ENCODE results near the gene MGAT3.
A peak's percentile ranks its signal among the peaks of the same experiment; 100 is the strongest.

MGAT3 gene

DNA sequence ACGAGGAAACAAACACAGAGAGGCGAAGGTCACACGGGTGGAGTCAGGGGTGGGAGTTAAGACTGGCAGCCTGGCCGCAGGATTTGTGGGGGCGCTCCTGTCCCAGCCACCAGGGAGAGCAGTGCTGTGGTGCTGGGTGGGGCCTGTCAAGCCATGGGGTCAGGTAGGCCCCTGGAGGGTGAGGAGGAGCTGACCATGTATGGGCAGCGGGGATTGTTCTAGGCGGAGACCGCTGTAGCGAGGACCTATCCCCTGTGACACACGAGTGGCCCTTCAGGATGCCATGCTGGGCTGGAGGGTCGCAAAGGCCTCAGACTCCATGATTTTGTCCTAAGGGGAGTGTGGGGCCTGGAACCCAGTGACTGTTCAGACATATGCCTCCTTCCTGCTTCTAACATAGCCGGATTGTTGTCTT, 77.3 kb downstream of the MGAT3 start:
- no peak for DNase-seq

DNA sequence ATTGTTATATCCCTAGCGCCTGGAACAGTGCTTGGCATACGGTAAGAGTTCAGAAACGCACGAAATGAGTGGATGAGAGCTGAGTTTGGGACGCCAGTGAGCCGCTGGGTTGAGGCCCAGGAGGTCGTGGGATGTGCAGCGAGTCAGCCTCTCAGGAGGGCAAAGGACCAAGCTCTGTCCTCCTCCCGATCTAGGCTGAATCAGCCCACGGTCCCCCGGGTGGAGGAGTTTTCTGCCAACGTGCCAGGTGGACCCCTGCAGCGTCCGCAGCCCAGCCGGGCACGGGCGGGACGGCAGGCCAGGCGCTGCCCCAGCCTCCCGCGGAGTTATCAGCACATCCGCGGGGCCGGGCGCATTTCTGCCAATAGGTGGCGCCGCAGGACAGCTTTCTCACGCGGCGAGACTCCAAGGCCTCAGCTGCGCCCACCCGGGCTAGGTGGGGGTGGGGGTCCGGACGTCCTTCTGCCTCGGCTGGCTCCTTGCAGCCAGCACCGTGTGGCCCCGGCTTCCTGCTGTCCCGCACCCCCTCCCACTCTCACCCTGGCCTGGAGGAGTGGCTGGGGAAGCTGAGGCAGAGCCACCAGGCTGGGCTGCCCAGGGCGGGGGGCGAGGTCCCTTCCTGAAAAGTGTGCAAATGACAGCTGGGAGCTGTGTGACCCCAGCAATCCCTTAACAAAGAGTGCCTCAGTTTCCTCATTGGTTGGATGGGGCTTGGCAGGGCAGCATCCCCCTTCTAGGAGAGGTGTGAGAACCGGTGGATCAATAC, 78.0 kb downstream of the MGAT3 start:
- peak; percentile 90 for DNase-seq

DNA sequence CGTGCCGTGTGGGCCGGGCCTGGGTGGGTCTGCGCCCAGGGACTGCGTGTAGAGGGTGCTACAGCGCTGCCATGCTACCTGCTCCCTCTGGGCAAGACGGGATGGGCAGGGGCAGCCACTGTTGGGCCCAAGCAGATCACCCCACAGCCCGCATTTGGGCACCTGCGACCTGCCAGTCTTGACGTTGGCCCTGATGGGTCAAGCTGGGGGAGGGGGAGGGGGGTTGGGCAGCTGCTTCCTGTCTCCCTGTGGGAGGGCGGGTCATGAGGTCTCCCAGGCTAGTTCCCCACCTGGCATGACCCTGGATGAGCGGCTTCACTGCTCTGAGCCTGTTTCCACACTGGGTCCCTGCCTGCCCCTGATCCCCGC, 78.5 kb downstream of the MGAT3 start:
- DNase-seq, result no peak

DNA sequence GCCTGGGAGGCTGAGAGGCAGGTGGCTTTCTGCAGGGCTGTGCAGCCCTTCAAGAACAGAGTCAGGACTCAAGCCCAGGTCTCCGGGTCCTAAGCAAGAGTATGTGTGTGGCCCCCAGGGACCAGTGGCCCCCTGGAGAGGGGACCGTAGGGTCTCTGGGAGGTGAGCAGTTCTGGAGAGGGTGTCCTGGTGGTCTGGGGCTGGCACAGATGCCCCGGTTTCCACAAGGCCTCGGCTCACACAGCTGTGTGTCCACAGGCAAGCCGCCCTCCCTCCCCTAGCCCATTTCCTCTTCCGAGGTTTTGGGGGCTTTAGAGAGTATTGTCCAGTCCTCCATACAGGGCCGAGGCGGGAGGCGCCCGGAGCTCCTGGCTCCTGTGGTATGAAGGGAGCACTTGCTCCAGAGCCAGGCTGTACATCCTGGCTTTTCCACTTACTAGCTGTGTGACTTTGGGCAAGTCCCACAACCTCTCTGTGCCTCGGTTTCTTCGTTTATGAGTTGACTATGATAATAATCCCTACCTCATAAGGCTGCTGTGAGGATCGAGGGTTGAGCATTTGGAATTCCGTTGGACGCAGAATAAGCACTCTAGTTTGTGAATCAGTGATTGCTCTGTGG, 79.1 kb downstream of the MGAT3 start:
- DNase-seq, result no peak

DNA sequence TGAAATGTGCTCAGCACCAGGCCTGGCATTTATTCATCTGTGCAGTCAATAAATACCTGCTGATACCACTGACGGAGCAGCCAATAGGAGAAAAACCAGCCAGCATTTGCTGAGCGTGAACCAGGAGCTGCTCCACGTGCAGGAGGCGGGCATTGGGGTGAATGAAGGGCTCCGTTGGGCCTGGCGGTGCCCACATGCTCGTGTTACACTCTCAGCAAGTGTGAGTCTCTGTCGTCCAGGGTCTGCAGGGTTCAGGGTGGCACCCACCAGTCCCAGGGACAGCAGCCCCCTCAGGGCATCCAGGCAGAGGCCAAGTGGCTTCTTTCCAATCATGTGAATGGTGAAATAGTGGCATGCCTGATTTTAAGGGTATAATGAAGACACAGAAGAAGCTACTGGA, 79.9 kb downstream of the MGAT3 start:
- no peak for DNase-seq

DNA sequence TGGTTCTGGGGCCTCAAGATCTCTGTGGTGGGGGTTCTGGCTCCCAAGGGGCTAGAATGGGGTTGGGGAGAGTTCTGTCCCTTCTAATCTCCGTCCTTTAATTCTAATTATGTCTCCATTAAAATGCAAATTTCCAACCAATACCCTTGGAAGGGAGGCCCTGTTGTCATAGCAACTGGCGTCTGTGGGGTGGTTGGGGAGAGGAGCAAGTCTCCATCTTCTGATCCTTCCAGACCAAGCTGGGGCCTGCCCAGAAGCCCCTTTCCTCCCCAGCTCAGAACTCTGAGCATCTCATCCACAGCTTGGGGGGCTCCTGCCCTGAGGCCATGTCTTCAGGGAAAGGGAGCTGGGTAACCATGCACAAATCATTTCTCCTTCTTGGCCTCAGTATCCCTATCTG, 81.2 kb downstream of the MGAT3 start:
- no peak for DNase-seq

Measured in activated CD4-positive, alpha-beta T cell treated with anti-CD3 and anti-CD28 coated beads for 48 hours (primary cell).